Ureter (tissue), 1 donor: ENCODE results near the gene KCNA10. TPM values are rescaled to one million over a fixed set of nuclear protein-coding genes. Genes with fewer than 3 reads are reported as not detected.

Experiments
- DNase-seq: peaks from one replicate; pipeline ENCODE4 v3.0.0-alpha.2; 2020; ENCODE audit warnings: low spot score
- total RNA-seq: library from RNA; stranded (reverse); gene quantifications from one replicate; pipeline ENCODE4 v1.2.4, GENCODE V29; 2023
- donor health status: DM: yes; HTN: yes; CAD: no.

The KCNA10 gene
- total RNA-seq, 1 donor from 2014 or later: not detected

- no peak for DNase-seq
Measured at GRCh38 chr1:110477967-110478640, 40.9 kb downstream of the KCNA10 start.

DNA sequence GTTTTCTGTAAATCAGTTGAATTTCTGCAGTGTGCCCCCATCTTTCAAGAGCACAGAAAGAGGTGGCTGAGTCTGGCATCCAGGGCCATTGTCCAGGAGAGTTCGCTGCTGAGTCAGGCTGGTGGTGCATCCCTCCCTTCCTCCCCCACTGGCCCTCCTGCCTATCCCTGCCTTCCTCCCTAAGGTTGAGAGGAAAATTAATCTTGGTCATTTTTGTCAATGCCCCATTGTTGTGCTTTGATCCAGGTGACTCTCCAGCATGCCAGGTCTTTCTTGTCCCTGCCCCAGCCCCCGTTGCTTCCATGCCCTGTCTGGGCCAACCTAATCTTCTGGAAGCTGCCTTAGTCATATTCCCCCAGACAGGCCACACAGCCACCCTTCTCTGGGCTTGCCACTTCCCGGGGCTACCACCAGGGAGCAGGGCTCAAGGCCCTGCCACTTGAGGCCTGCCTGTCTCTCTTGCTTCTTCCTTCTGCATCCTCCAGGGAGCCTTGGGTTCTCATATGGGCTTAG is 41.5 kb downstream of the KCNA10 start:
- DNase-seq: no peak

- no peak for DNase-seq
Measured at GRCh38 chr1:110477041-110477440, 41.9 kb downstream of the KCNA10 start.

GRCh38 chr1:110476028-110476765 is 42.8 kb downstream of the KCNA10 start:
- no peak for DNase-seq

GRCh38 chr1:110475362-110476027 is 43.5 kb downstream of the KCNA10 start:
- no peak for DNase-seq

DNA sequence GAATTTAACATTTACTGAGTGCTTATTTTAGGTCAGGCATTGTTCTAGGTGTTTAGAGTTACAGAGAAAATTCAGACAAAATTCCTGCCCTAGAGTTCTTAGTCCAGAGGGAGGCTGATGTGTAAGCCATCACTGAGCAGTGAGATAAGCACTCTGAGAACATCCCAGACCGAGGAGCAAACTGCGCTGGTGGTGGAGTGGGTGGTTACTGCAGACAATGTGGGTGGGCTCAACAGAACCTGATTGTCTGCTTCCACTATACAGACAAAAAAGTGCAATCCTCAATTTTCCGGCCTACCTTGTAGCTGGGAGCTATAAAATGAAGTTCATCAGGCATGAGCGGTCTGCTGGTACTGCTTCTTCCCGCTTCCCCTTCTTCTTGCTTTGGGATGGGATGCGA is 44.5 kb downstream of the KCNA10 start:
- DNase-seq: no peak

DNA sequence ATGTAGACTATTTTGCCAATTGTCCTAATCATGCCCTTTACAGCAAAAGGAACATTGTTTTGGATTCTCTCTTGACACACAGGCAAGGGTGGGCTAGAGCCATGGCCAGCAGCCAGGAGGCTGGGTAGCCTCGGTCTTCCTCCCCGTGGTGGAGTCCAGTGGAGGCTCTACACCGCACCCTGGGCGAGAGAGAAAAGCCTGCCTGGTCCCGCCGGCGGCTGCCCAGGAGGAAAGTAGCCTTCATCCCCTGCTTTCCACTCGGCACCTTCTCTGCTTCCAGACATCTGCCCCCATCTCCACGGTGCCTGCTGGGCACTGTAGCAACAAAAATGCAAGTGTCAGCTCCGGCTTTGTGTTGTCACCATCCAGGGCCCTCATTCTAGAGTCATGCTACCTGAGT is 46.4 kb downstream of the KCNA10 start:
- DNase-seq: no peak

DNA sequence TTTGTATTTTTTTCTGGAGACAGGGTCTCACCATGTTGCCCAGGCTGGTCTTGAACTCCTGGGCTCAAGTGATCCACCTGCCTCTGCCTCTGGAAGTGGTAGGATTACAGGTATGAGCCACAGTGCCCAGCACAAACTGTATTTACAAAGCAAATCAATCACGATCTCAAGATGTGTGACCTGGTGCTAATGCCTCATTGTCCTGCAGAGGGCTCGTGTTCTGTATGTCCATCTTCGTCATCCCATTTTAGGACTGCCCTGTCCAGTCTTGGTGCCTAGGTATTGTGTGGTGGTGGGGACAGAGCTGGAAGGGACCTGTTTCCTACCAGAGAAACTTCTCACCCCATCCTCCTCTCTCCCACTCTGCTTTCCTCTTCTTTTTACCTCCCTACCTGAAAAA is 47.8 kb downstream of the KCNA10 start:
- no peak for DNase-seq

Other genes with a start within 250 kb of the KCNA10 start
- gene RBM15, start 179.8 kb downstream of the KCNA10 start, total RNA-seq: 26.2 TPM
- 3.3 TPM for gene SLC16A4, start 128.1 kb downstream of the KCNA10 start, total RNA-seq
- 119 TPM for gene LAMTOR5, start 111.5 kb downstream of the KCNA10 start, total RNA-seq
- gene PROK1, start 68.0 kb downstream of the KCNA10 start, total RNA-seq: 9.3 TPM
- gene KCNA2, start 87.2 kb upstream of the KCNA10 start, total RNA-seq: 2.6 TPM
- 3.6 TPM for gene KCNA3, start 155.8 kb upstream of the KCNA10 start, total RNA-seq